H1 (cell line): ENCODE measurements around the gene TGM4. TPM values are rescaled to one million over a fixed set of nuclear protein-coding genes. Genes with fewer than 3 reads are reported as not detected.

Source experiments
- CTCF ChIA-PET: fragments of 300-600 bp; sonication (Branson Sonifier 250); formaldehyde crosslinking; loops from one replicate; lab custom pipeline; 2021; ENCODE audit not compliant: partially characterized antibody; lab: Charles Lee
- POLR2A ChIA-PET: fragments of 300-600 bp; sonication (Branson Sonifier 250); formaldehyde crosslinking; loops from one replicate; lab custom pipeline; 2021; ENCODE audit warnings: inconsistent platforms; ENCODE audit not compliant: partially characterized antibody; lab: Charles Lee
- DNase-seq, 2 experiments: peaks; one replicate each; pipeline versions ENCODE4 v3.0.0 to v3.0.0-alpha.2; 2010 to 2022; ENCODE audit warnings: low spot score in 2 of 2, low read depth in 1 of 2, mixed read lengths in 1 of 2
- FAIRE-seq: peaks from 2 replicates; lab custom pipeline; 2011; peaks lifted over from hg19 to GRCh38; lab: Jason Lieb, UNC
- H2AFZ ChIP-seq: 2 replicates; pipeline ENCODE4 v1.8.1; 2012; ENCODE audit warnings: low read length, inconsistent platforms
- H2AK5ac ChIP-seq: 2 replicates; pipeline ENCODE4 v1.6.1; 2013; ENCODE audit warnings: low read depth, low read length
- H2BK120ac ChIP-seq: replicated peaks from 2 replicates; pipeline ENCODE3; 2013; ENCODE audit warnings: low read depth, low read length, inconsistent platforms
- H2BK12ac ChIP-seq: 2 replicates; pipeline ENCODE4 v1.6.1; 2013; ENCODE audit warnings: low read depth, low read length
- H2BK15ac ChIP-seq: 2 replicates; pipeline ENCODE4 v1.6.1; 2013; ENCODE audit warnings: low read length
- H2BK20ac ChIP-seq: 2 replicates; pipeline ENCODE4 v1.6.1; 2013; ENCODE audit warnings: low read length
- H2BK5ac ChIP-seq: 2 replicates; pipeline ENCODE4 v1.6.1; 2013; ENCODE audit warnings: low read depth, low read length
- H3K14ac ChIP-seq: 2 replicates; pipeline ENCODE4 v1.6.1; 2013; ENCODE audit warnings: inconsistent platforms; ENCODE audit not compliant: insufficient read length
- H3K18ac ChIP-seq: 2 replicates; pipeline ENCODE4 v1.6.1; 2013; ENCODE audit warnings: low read length; ENCODE audit errors: extremely low read depth
- H3K23ac ChIP-seq: 2 replicates; pipeline ENCODE4 v1.6.1; 2013; ENCODE audit warnings: inconsistent platforms; ENCODE audit not compliant: insufficient read length
- H3K23me2 ChIP-seq: 2 replicates; pipeline ENCODE4 v1.6.1; 2013; ENCODE audit warnings: low read depth, low read length
- H3K27ac ChIP-seq: 2 replicates; pipeline ENCODE4 v1.6.1; 2011; ENCODE audit warnings: low read depth, low read length, inconsistent platforms
- H3K27me3 ChIP-seq, 4 experiments: replicated peaks in 1 of 4; 1 replicate in 1 of 4; 2 replicates in 3 of 4; pipeline versions ENCODE4 v1.6.1 to v1.8.1; 2011 to 2013; ENCODE audit warnings: low read length in 3 of 4, mild to moderate bottlenecking in 3 of 4, inconsistent platforms in 2 of 4, mixed read lengths in 2 of 4, moderate library complexity in 1 of 4; ENCODE audit not compliant: control insufficient read depth in 3 of 4, insufficient read depth in 3 of 4; ENCODE audit errors: extremely low read depth in 1 of 4
- H3K36me3 ChIP-seq, 4 experiments: 2 replicates each; pipeline versions ENCODE4 v1.6.1 to v1.8.1; 2011 to 2013; ENCODE audit warnings: mild to moderate bottlenecking in 4 of 4, low read length in 3 of 4, moderate library complexity in 2 of 4, control low read depth in 1 of 4, inconsistent platforms in 1 of 4; ENCODE audit not compliant: insufficient read depth in 4 of 4, control insufficient read depth in 2 of 4
- H3K4ac ChIP-seq: replicated peaks from 2 replicates; pipeline ENCODE3; 2013; ENCODE audit warnings: low read length, low read depth, mixed read lengths, inconsistent platforms; ENCODE audit not compliant: insufficient read length
- H3K4me1 ChIP-seq, 4 experiments: replicated peaks in 1 of 4; 1 replicate in 1 of 4; 2 replicates in 3 of 4; pipeline versions ENCODE4 v1.6.1 to v1.8.1; 2011 to 2013; ENCODE audit warnings: low read length in 3 of 4, inconsistent platforms in 2 of 4, mixed read lengths in 1 of 4; ENCODE audit not compliant: insufficient read depth in 4 of 4, control insufficient read depth in 3 of 4
- H3K4me2 ChIP-seq, 2 experiments: 2 replicates each; pipeline versions ENCODE4 v1.6.1 to v1.8.1; 2011 to 2013; ENCODE audit warnings: low read depth in 2 of 2, low read length in 2 of 2, control low read depth in 1 of 2, inconsistent platforms in 1 of 2, mild to moderate bottlenecking in 1 of 2; ENCODE audit not compliant: insufficient read depth in 1 of 2
- H3K4me3 ChIP-seq, 4 experiments: fragments of 200-600, 300-600 bp in 1 of 4; sonication (generic), shearing (Covaris generic), sonication (Bioruptor Twin) in 1 of 4; 2 replicates each; pipeline versions ENCODE4 v1.5.1 to v1.8.1; 2011 to 2016; ENCODE audit warnings: low read length in 4 of 4, low read depth in 3 of 4, control low read depth in 2 of 4, inconsistent platforms in 2 of 4, mild to moderate bottlenecking in 2 of 4, mixed read lengths in 1 of 4, moderate library complexity in 1 of 4; ENCODE audit not compliant: insufficient read depth in 2 of 4; ENCODE audit errors: extremely low read depth in 1 of 4
- H3K56ac ChIP-seq: replicated peaks from 2 replicates; pipeline ENCODE3; 2013; ENCODE audit warnings: low read depth, mild to moderate bottlenecking, mixed read lengths, low read length, inconsistent platforms; ENCODE audit not compliant: insufficient read length
- H3K79me1 ChIP-seq: 2 replicates; pipeline ENCODE4 v1.6.1; 2013; ENCODE audit warnings: low read depth, low read length, control low read depth
- H3K79me2 ChIP-seq, 2 experiments: 2 replicates each; pipeline versions ENCODE4 v1.6.1 to v1.8.1; 2012 to 2013; ENCODE audit warnings: low read length in 2 of 2, mild to moderate bottlenecking in 2 of 2, inconsistent platforms in 1 of 2; ENCODE audit not compliant: insufficient read depth in 2 of 2, control insufficient read depth in 1 of 2
- H3K9ac ChIP-seq, 4 experiments: replicated peaks in 1 of 4; 1 replicate in 1 of 4; 2 replicates in 3 of 4; pipeline versions ENCODE4 v1.6.1 to v1.8.1; 2011 to 2013; ENCODE audit warnings: low read depth in 3 of 4, low read length in 3 of 4, control low read depth in 2 of 4, mild to moderate bottlenecking in 2 of 4, moderate library complexity in 2 of 4, inconsistent platforms in 1 of 4; ENCODE audit errors: extremely low read depth in 1 of 4
- H3K9me3 ChIP-seq, 2 experiments: 2 replicates each; pipeline versions ENCODE4 v1.6.1 to v1.8.1; 2012 to 2013; ENCODE audit warnings: mild to moderate bottlenecking in 2 of 2, moderate library complexity in 2 of 2, control low read depth in 1 of 2, inconsistent platforms in 1 of 2, low read depth in 1 of 2, low read length in 1 of 2, mixed read lengths in 1 of 2; ENCODE audit not compliant: insufficient read depth in 2 of 2
- H4K20me1 ChIP-seq, 2 experiments: replicated peaks in 1 of 2; 2 replicates each; pipeline versions ENCODE3 to v1.8.1; 2011 to 2013; ENCODE audit warnings: inconsistent platforms in 2 of 2, low read length in 2 of 2, mild to moderate bottlenecking in 1 of 2; ENCODE audit not compliant: insufficient read depth in 2 of 2, control insufficient read depth in 1 of 2
- H4K5ac ChIP-seq: 2 replicates; pipeline ENCODE4 v1.6.1; 2013; ENCODE audit warnings: low read length, low read depth, mixed read lengths, inconsistent platforms; ENCODE audit not compliant: insufficient read length
- H4K8ac ChIP-seq: 2 replicates; pipeline ENCODE4 v1.8.0; 2013; ENCODE audit warnings: mild to moderate bottlenecking, moderate library complexity, low read length, inconsistent platforms; ENCODE audit not compliant: insufficient read depth; ENCODE audit errors: extremely low read depth
- H4K91ac ChIP-seq: replicated peaks from 2 replicates; pipeline ENCODE3; 2013; ENCODE audit warnings: low read length, mixed read lengths, inconsistent platforms; ENCODE audit not compliant: insufficient read length
- ASH2L ChIP-seq: fragments of 200-600, 300-600 bp; sonication (generic); IDR thresholded peaks from one replicate; pipeline ENCODE4 v1.7.1; 2017; ENCODE audit warnings: low read length
- CEBPB ChIP-seq: IDR thresholded peaks from 2 replicates; pipeline ENCODE4 v1.6.1; 2012; ENCODE audit warnings: low read depth, low read length
- JUN ChIP-seq: IDR thresholded peaks from 2 replicates; pipeline ENCODE4 v1.6.1; 2011; ENCODE audit warnings: low read depth, mild to moderate bottlenecking, improper control_type of control experiment, low read length
- KDM1A ChIP-seq: fragments of 200-600, 300-600 bp; sonication (generic); IDR thresholded peaks from 2 replicates; pipeline ENCODE4 v1.7.1; 2016; ENCODE audit warnings: mild to moderate bottlenecking, low read length, borderline replicate concordance
- SP1 ChIP-seq: IDR thresholded peaks from 2 replicates; pipeline ENCODE4 v1.6.1; 2011; ENCODE audit warnings: low read depth, low read length
- WGBS, 2 experiments: shearing (Covaris generic) in 1 of 2; methylation state at CpG; one replicate each; pipeline versions ENCODE4 v1.1.6 to v1.1.7; 2013 to 2015; ENCODE audit warnings: low lambda C conversion rate in 2 of 2, mixed read lengths in 2 of 2, inconsistent platforms in 1 of 2, low coverage in 1 of 2, missing lambda C conversion rate in 1 of 2; ENCODE audit not compliant: insufficient replicate concordance in 2 of 2, insufficient coverage in 1 of 2, insufficient read length in 1 of 2; ENCODE audit errors: extremely low coverage in 1 of 2, missing lambda C conversion rate in 1 of 2; 5-methylcytosine and 5-hydroxymethylcytosine counted together
- polyA plus RNA-seq, 7 experiments: library from polyadenylated mRNA; depleted of rRNA in 3 of 7; stranded (reverse) in 5 of 7; unstranded in 2 of 7; fragments of >200 nt in 5 of 7; fragments of 200-250 nt in 2 of 7; gene quantifications; 1 replicate in 5 of 7; 2 replicates in 1 of 7; 4 replicates in 1 of 7; pipeline versions ENCODE4 v1.2.1 to v1.2.3, GENCODE V29; 2011 to 2013; ENCODE audit warnings: missing spikeins in 2 of 7, mixed read lengths in 2 of 7
- total RNA-seq: library from RNA; stranded (reverse); fragmentation: NEBNext Ultra II Directional; extraction: Animal tissue kit (Norgen Biotek cat#: 25700); gene quantifications from 2 replicates; pipeline ENCODE4 v1.2.1, GENCODE V29; 2021

TGM4 gene
- total and polyA plus RNA-seq, 2 of the 8 experiments (the other 6 are each of a cell fraction or from before 2014, with no cell fraction given) = 0.02 TPM; not detected in 1

- Histone ChIP-seq H4K5ac (no peak overlapping the region), H3K14ac (no peak overlapping the region), H2AFZ (no peak overlapping the region), H3K4me3 (no peak overlapping the region), H3K4ac (no peak overlapping the region), H2BK20ac (no peak overlapping the region), H3K27me3 (no peaks in the 10 kb centered on the region), H3K9ac (no peak overlapping the region), H3K36me3 (peaks cover 0 to 4% (median 1%) of the 10 kb centered on the region in 4 experiments; a peak in 2 of 8 replicates), H2AK5ac (no peak overlapping the region)
- no peak for DNase-seq
- TF ChIP-seq CEBPB (no peak), JUN (no peak), SP1 (no peak), KDM1A (no peak), ASH2L (no peak)
- TF ChIP-seq, all 59 proteins: peak for 0
- H4K91ac ChIP-seq = no peak overlapping the region
- H3K4me1 ChIP-seq = peaks cover 0 to 5% (median 2%) of the 10 kb centered on the region in 4 experiments; a peak in 3 of 7 replicates
- H3K79me1 ChIP-seq = peaks cover 8% of the 10 kb centered on the region
- no peak overlapping the region for H3K56ac ChIP-seq
- no peak overlapping the region for H3K23ac ChIP-seq
- peaks cover 0 to 21% of the 10 kb centered on the region in 2 experiments; a peak in 1 of 4 replicates for H3K79me2 ChIP-seq
- no peak for FAIRE-seq
- H4K8ac ChIP-seq = no peak overlapping the region
- WGBS, 2 experiments = 81% methylated on average over 3 of the region's 3 CpGs; no CpG with 5 or more reads in 1 of the 2 experiments
- H4K20me1 ChIP-seq = peaks cover 3 to 8% of the 10 kb centered on the region in 2 experiments
- no peaks in the 10 kb centered on the region for H3K23me2 ChIP-seq
- no peak overlapping the region for H3K27ac ChIP-seq
- H3K4me2 ChIP-seq = no peak overlapping the region
- H2BK12ac ChIP-seq = no peak overlapping the region
- ChIA-PET CTCF (interaction anchor here (0.6 to 1.4 kb wide), 3 partner anchors 27 to 74 kb away, joined by 3 to 5 read pairs (median 4); no protein-coding TSS in a partner anchor), POLR2A (interaction anchor here (0.9 kb wide), 1 partner anchor 21 kb away, joined by 3 read pairs; the partner anchor contains the start of genes EXOSC7 and ZDHHC3)
- no peak overlapping the region for H3K18ac ChIP-seq
- no peaks in the 10 kb centered on the region for H3K9me3 ChIP-seq
- no peak overlapping the region for H2BK120ac ChIP-seq
- H2BK15ac ChIP-seq = no peak overlapping the region
- H2BK5ac ChIP-seq = no peak overlapping the region
These were observed 80.6 kb downstream of the TGM4 start for GRCh38 chr3:44954962-44955361.
